Right ventricle myocardium superior (tissue), 1 donor: ENCODE measurements around the gene LSAMP. TPM values are rescaled to one million over a fixed set of nuclear protein-coding genes. Genes with fewer than 3 reads are reported as not detected.

Experiments
- ATAC-seq: fragments of 200-7000 bp; cut with Tn5 transposase; one replicate; pipeline ENCODE4 v1.9.1; 2020; ENCODE audit warnings: mild to moderate bottlenecking; ENCODE audit not compliant: poor library complexity
- DNase-seq: peaks from one replicate; pipeline ENCODE4 v3.0.0-alpha.2; 2020
- intact Hi-C: fragments of 100-400 bp; cut with DNase I; formaldehyde crosslinking; loops from one replicate; pipeline ENCODE4 v1.11.2; 2022
- total RNA-seq: library from RNA; stranded (reverse); fragmentation: NEBNext Ultra II Directional; extraction: Animal tissue kit (Norgen Biotek cat#: 25700); gene quantifications from one replicate; pipeline ENCODE4 v1.2.1, GENCODE V29; 2021
- donor health status: DM: no; HTN: yes; CAD: no; lungs with severe emphysema.

LSAMP gene
- total RNA-seq, 1 donor from 2014 or later, result 5.2 TPM

GRCh38 chr3:116441652-116442051 is 3.6 kb downstream of the LSAMP start:
- intact Hi-C loops, result no loop called here
- ATAC-seq (no peak), DNase-seq (no peak)

GRCh38 chr3:116440196-116440595 is 5.1 kb downstream of the LSAMP start:
- intact Hi-C loops, result no loop called here
- ATAC-seq (no peak), DNase-seq (no peak)

- DNase-seq, result no peak
- ATAC-seq, result no peak
- intact Hi-C loops, result no loop called here
Measured at GRCh38 chr3:116433552-116433951, 11.7 kb downstream of the LSAMP start.

GRCh38 chr3:116432795-116433194 is 12.5 kb downstream of the LSAMP start:
- DNase-seq (no peak), ATAC-seq (no peak)
- intact Hi-C loops, result no loop called here

- intact Hi-C loops, result no loop called here
- no peak for DNase-seq
- no peak for ATAC-seq
Measured at GRCh38 chr3:116429479-116430269, 15.6 kb downstream of the LSAMP start.

GRCh38 chr3:116426036-116426435 is 19.3 kb downstream of the LSAMP start:
- ATAC-seq (no peak), DNase-seq (no peak)
- intact Hi-C loops, result no loop called here

GRCh38 chr3:116425126-116425525 is 20.2 kb downstream of the LSAMP start:
- no peak for DNase-seq
- ATAC-seq, result no peak
- intact Hi-C loops, result no loop called here

- intact Hi-C loops, result no loop called here
- no peak for ATAC-seq
- DNase-seq, result no peak
Measured at GRCh38 chr3:116423945-116424344, 21.3 kb downstream of the LSAMP start.

- intact Hi-C loops, result no loop called here
- ATAC-seq (no peak), DNase-seq (no peak)
Measured at GRCh38 chr3:116423374-116423773, 21.9 kb downstream of the LSAMP start.

GRCh38 chr3:116417151-116417550 is 28.1 kb downstream of the LSAMP start:
- intact Hi-C loops, result no loop called here

GRCh38 chr3:116413319-116413718 is 32.0 kb downstream of the LSAMP start:
- DNase-seq, result no peak
- ATAC-seq, result no peak
- intact Hi-C loops, result no loop called here

More at GRCh38 chr3:116417151-116417550, 28.1 kb downstream of the LSAMP start:
- no peak for ATAC-seq
- no peak for DNase-seq

GRCh38 chr3:116408473-116408872 is 36.8 kb downstream of the LSAMP start:
- ATAC-seq (no peak), DNase-seq (no peak)
- intact Hi-C loops, result no loop called here

GRCh38 chr3:116405231-116405630 is 40.1 kb downstream of the LSAMP start:
- intact Hi-C loops, result no loop called here
- no peak for ATAC-seq
- DNase-seq, result no peak

GRCh38 chr3:116399701-116400226 is 45.5 kb downstream of the LSAMP start:
- ATAC-seq (no peak), DNase-seq (no peak)
- intact Hi-C loops, result no loop called here

GRCh38 chr3:116394365-116394764 is 50.9 kb downstream of the LSAMP start:
- ATAC-seq (no peak), DNase-seq (no peak)
- intact Hi-C loops, result no loop called here

GRCh38 chr3:116393199-116393598 is 52.1 kb downstream of the LSAMP start:
- intact Hi-C loops, result no loop called here
- DNase-seq (no peak), ATAC-seq (no peak)

GRCh38 chr3:116392291-116392690 is 53.0 kb downstream of the LSAMP start:
- intact Hi-C loops, result no loop called here
- ATAC-seq (no peak), DNase-seq (no peak)

- ATAC-seq (no peak), DNase-seq (no peak)
- intact Hi-C loops, result no loop called here
Measured at GRCh38 chr3:116391296-116392201, 53.7 kb downstream of the LSAMP start.

GRCh38 chr3:116390318-116390717 is 55.0 kb downstream of the LSAMP start:
- no peak for ATAC-seq
- intact Hi-C loops, result no loop called here
- no peak for DNase-seq
